Ishikawa (cell line): ENCODE measurements around the gene NTS.

Experiments used
- EGR1 ChIP-seq: IDR thresholded peaks from 2 replicates; pipeline ENCODE4 v1.6.1; 2012
- TCF12 ChIP-seq: IDR thresholded peaks from 2 replicates; pipeline ENCODE4 v1.6.1; 2012; ENCODE audit warnings: low read depth

GRCh38 chr12:85843606-85844310, 30.3 kb upstream of the NTS start:
- TF ChIP-seq EGR1 (no peak), TCF12 (no peak)
